RWPE2 (cell line): ENCODE data around the gene MYO5B.

ENCODE experiments used
- ATAC-seq: fragments of 200-7000 bp; cut with Tn5 transposase; 3 replicates; pipeline ENCODE4 v1.9.1; 2021; ENCODE audit warnings: low read depth
- DNase-seq: peaks from one replicate; pipeline ENCODE4 v3.0.0-alpha.2; 2020; ENCODE audit warnings: low spot score
- H3K27ac ChIP-seq: fragments of 450-650 bp; 2 replicates; pipeline ENCODE4 v1.5.1; 2017; ENCODE audit warnings: mild to moderate bottlenecking; ENCODE audit not compliant: poor library complexity, severe bottlenecking
- H3K27me3 ChIP-seq: fragments of 250-450 bp; sonication (Bioruptor Pico); 2 replicates; pipeline ENCODE4 v1.5.1; 2021; ENCODE audit warnings: mild to moderate bottlenecking, moderate library complexity; ENCODE audit not compliant: insufficient read depth, poor library complexity, severe bottlenecking
- H3K36me3 ChIP-seq: fragments of 250-450 bp; sonication (Bioruptor Pico); 2 replicates; pipeline ENCODE4 v1.5.1; 2020; ENCODE audit warnings: low read depth, mild to moderate bottlenecking, moderate library complexity
- H3K4me1 ChIP-seq: fragments of 250-450 bp; sonication (Bioruptor Pico); 2 replicates; pipeline ENCODE4 v1.5.1; 2021; ENCODE audit warnings: mild to moderate bottlenecking, moderate library complexity; ENCODE audit not compliant: insufficient read depth, poor library complexity, severe bottlenecking
- H3K4me3 ChIP-seq: fragments of 250-450 bp; sonication (Bioruptor Pico); 2 replicates; pipeline ENCODE4 v1.5.1; 2021; ENCODE audit warnings: mild to moderate bottlenecking, moderate library complexity; ENCODE audit not compliant: severe bottlenecking
- H3K9me3 ChIP-seq: fragments of 250-450 bp; sonication (Bioruptor Pico); 2 replicates; pipeline ENCODE4 v1.5.1; 2021; ENCODE audit warnings: mild to moderate bottlenecking, moderate library complexity; ENCODE audit not compliant: severe bottlenecking
- TF ChIP-seq, protein P1 (sequence below): fragments of 450-650 bp; IDR thresholded peaks from one replicate; pipeline ENCODE4 v1.5.1; 2017; ENCODE audit warnings: mild to moderate bottlenecking, moderate library complexity; ENCODE audit not compliant: poor library complexity, severe bottlenecking

The MYO5B gene

GRCh38 chr18:49901862-49902340 is 293.0 kb downstream of the MYO5B start:
- no peaks in the 10 kb centered on the region for H3K4me1 ChIP-seq
- DNase-seq = no peak
- H3K4me3 ChIP-seq = no peak overlapping the region
- ATAC-seq = no peak; the same call in 2 of the 3 replicates
- no peaks in the 10 kb centered on the region for H3K27me3 ChIP-seq
- H3K36me3 ChIP-seq = no peaks in the 10 kb centered on the region
- H3K9me3 ChIP-seq = no peaks in the 10 kb centered on the region
- no peak overlapping the region for H3K27ac ChIP-seq
- TF ChIP-seq, protein P1, sequence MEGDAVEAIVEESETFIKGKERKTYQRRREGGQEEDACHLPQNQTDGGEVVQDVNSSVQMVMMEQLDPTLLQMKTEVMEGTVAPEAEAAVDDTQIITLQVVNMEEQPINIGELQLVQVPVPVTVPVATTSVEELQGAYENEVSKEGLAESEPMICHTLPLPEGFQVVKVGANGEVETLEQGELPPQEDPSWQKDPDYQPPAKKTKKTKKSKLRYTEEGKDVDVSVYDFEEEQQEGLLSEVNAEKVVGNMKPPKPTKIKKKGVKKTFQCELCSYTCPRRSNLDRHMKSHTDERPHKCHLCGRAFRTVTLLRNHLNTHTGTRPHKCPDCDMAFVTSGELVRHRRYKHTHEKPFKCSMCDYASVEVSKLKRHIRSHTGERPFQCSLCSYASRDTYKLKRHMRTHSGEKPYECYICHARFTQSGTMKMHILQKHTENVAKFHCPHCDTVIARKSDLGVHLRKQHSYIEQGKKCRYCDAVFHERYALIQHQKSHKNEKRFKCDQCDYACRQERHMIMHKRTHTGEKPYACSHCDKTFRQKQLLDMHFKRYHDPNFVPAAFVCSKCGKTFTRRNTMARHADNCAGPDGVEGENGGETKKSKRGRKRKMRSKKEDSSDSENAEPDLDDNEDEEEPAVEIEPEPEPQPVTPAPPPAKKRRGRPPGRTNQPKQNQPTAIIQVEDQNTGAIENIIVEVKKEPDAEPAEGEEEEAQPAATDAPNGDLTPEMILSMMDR = no peak

- Histone ChIP-seq H3K27ac (no peak overlapping the region), H3K9me3 (no peaks in the 10 kb centered on the region), H3K4me3 (no peak overlapping the region), H3K36me3 (no peaks in the 10 kb centered on the region), H3K27me3 (no peaks in the 10 kb centered on the region), H3K4me1 (no peaks in the 10 kb centered on the region)
- ATAC-seq = no peak
- TF ChIP-seq, protein P1 = no peak
- no peak for DNase-seq
Observed at GRCh38 chr18:49899657-49900330, 295.2 kb downstream of the MYO5B start.

DNA sequence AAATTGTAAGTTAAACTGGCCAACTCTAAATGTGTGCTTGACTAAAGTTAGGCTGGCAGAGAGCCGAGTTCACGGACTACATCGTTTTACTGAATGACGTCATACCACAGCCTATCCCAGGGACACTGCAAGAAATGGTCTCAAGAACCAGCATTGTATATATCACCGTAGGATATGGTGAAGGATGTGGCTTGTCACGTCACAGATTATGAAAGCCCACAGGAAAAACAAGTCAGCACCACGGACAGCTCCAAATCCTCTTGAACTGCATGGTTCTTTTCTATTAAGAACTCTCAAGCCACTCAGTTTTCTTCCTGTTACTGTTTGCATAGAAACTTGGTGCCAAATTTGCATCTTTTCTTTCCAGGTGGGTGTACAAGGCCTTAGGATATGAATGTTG is 296.5 kb downstream of the MYO5B start:
- Histone ChIP-seq H3K36me3 (no peaks in the 10 kb centered on the region), H3K27me3 (no peaks in the 10 kb centered on the region), H3K9me3 (no peaks in the 10 kb centered on the region), H3K4me3 (no peak overlapping the region), H3K4me1 (no peaks in the 10 kb centered on the region), H3K27ac (no peak overlapping the region)
- DNase-seq (no peak), ATAC-seq (no peak; the same call in 2 of the 3 replicates)
- TF ChIP-seq, protein P1 = no peak

DNA sequence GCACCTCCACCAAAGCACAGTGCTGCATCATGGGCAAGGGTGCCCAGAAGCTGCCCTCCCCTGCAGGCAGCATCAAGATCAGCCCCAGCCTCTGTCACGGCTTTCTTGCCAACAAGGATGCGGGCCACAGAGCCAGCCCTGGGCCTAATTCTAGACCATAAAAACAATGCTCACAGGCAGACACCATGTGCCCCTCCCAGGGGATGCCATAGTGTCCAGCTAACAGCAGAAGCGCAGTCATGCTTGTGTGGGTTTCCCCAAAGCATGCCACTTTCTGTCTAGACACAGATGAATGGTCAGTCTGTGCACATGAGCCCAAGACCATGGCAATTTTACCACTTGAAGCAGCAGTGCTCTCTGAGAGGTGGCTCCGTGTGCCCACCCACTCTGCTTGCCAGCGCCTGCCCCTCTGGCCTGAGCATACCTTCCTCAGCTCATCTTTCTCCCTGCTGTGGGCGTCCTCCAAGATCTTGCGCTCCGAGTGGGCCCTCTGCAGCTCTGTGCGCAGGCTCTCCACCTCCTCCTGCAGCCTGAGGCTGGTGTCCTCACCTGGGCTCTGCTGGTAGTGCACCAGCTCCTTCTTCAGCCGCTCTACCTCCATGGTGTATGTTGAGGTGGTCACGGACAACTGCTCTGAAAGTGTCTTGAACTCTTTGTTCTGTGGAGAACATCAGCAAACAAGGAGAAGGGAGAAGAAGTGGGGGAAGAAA is 300.3 kb downstream of the MYO5B start:
- no peaks in the 10 kb centered on the region for H3K27me3 ChIP-seq
- TF ChIP-seq, protein P1 = no peak
- H3K27ac ChIP-seq = no peak overlapping the region
- H3K4me3 ChIP-seq = no peak overlapping the region
- no peaks in the 10 kb centered on the region for H3K36me3 ChIP-seq
- ATAC-seq (no peak), DNase-seq (no peak)
- peaks cover 13% of the 10 kb centered on the region for H3K4me1 ChIP-seq
- no peaks in the 10 kb centered on the region for H3K9me3 ChIP-seq
